Superior temporal gyrus (tissue), 1 donor: ENCODE data around the gene AHDC1.
"Not testable (repeated sequence)": the region's sequence is repeated elsewhere in the genome, so short reads cannot be mapped to it uniquely, and the experiment has no call there.

Source experiments
- DNase-seq: peaks from one replicate; pipeline ENCODE4 v3.0.0-alpha.2; 2016; ENCODE audit errors: extremely low spot score

Gene AHDC1

GRCh38 chr1:27603681-27604578 lies at the start of gene AHDC1:
TSS of gene AHDC1 (minus strand) at chr1:27604144. CDS start at chr1:27552115, 52,029 bp downstream.
- peak; percentile 82 for DNase-seq

DNA sequence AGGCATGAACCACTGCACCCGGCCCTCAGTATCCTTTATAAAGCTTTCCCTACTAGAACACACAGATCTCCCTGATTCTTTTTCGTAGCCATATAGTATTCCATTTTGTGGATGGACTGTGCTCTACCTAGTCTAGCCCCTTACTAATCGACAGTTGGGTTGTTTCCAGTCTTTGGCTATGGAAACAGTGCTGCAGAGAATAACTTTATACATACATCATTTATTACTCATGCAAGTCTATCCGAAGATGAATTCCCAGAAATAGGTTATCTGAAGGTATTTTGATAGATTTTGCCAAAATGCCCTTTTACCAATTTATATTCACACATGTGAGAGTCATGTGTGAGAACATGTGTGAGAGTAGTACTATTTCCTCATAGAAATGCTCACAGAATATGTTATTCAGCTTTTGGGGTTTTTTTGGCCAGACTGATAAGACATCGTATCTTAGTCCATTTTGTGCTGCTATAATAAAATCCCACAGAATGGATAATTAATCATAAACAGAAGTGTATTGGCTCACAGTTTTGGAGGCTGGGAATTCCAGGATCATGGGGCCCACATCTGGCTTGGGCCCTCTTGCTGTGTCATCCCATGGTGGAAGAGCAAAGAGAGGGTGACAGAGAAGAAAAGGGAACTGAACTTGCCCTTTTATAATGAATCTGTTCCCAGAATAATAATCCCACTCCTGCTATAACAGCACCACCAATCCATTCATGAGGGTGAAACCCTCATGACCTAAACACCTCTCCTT lies 48.3 kb upstream of the AHDC1 start:
- DNase-seq, result no peak

DNA sequence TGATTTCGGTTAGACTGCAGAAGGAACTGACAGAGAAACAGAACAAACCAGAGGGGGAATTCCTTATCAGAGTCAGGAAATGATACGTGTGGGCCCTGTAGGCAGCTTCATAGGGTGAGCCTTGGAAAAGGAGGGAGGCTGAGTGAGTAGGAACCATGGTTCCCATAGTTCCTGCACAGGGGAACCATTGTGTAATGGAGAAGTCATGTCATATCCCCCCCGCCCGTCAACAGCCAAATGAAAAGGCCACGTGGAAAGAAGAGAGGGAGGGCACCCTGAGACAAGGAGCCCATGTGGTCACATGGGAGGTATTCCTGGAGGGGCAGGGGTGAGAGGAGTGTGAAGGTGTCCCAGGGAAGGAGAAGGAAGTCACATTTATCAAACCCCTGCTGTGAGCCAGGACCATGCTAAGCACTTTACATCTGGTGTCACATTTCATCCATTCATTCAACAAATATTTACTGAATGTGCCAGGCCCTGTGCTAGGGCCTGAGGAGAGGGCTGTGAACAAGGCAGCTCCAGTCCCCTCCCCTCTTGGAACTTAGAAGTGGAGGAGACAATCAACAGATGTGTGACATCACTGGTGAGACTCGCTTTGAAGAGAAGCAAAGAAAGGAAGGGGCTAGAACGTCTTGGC lies 46.7 kb upstream of the AHDC1 start:
- no peak for DNase-seq

DNA sequence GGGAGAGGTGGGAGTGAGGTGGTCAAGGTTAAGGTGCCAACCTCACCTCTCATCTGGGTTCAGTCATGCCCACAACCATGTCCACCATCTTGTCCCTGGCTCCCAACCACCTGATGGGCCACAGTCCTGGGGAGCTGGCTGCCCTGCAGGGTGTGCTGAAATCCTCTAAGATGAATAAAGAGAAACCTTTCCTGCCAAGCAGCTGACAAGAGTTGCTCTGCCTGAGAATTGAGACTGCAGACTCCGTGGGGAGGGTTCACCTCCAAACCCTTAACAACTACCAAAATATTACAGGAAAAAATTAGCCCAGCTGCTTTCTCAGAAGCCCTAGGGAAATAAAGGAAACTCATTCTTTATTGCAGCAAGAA lies 46.2 kb upstream of the AHDC1 start:
- no peak for DNase-seq

DNA sequence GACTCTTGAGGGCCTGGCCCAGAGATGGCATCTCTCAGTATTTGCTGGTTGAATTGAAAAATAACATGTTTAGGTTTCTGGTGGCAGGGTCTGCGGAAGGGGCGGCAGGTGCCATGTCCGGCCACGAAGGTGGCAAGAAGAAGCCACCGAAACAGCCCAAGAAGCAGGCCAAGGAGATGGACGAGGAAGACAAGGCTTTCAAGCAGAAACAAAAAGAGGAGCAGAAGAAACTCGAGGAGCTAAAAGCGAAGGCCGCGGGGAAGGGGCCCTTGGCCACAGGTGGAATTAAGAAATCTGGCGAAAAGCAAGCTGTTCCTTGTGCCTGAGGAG lies 45.3 kb upstream of the AHDC1 start:
- DNase-seq, result no peak

GRCh38 chr1:27648602-27649305 lies 44.8 kb upstream of the AHDC1 start:
- DNase-seq, result no peak

DNA sequence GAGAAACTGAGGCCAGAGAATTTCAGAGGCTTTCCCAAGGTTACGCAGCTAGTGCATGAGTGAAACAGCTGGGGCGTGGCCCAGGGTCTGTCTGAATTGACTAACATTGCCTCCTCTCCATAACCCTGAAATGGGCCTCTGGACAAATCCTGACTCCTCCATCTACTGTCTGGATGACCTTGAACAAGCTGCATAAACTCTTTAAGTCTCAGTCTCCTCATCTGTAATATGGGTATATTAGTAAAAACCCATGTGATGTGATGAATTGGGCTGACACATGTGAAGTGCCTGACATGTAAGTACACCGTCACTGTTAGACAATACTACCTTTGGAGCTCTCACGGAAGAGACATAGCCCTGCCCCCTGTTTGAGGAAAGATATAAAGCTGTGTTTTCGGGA lies 43.4 kb upstream of the AHDC1 start:
- DNase-seq, result no peak

- no peak for DNase-seq
Observed at GRCh38 chr1:27646676-27647075, 42.7 kb upstream of the AHDC1 start.

- DNase-seq, result no peak
Observed at GRCh38 chr1:27645071-27645415, 41.1 kb upstream of the AHDC1 start.

GRCh38 chr1:27644369-27645070 lies 40.6 kb upstream of the AHDC1 start:
- DNase-seq, result no peak

- DNase-seq, result no peak
Observed at GRCh38 chr1:27643600-27644368, 39.8 kb upstream of the AHDC1 start.

DNA sequence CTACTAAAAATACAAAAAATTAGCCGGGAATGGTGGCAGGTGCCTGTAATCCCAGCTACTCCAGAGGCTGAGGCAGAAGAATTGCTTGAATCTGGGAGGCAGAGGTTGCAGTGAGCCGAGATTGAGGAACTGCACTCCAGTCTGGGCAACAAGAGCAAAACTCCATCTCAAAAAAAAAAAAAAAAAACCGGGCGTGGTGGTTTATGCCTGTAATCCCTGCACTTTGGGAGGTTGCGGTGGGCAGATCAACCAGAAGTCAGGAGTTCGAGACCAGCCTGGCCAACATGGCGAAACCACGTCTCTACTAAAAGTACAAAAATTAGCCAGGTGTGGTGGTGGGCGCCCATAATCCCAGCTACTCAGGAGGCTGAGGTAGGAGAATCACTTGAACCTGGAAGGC lies 36.6 kb upstream of the AHDC1 start:
- DNase-seq, result not testable (repeated sequence)

DNA sequence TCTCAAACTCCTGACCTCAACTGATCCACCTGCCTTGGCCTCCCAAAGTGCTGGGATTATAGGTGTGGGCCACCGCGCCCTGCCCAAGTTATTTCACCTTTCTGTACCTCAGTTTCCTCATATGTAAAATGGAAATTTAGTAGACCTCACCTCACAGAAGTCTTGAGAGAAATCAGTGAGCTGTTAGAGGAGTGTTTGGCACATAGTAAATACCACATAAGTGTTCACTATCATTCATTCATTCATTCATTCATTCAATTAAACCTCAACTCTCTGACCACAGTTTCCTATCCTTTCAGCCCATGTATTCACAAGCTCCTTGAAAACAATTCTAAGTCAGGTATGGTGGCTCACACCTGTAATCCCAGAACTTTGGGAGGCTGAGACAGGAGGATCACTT lies 34.9 kb upstream of the AHDC1 start:
- no peak for DNase-seq

- no peak for DNase-seq
Observed at GRCh38 chr1:27638047-27638734, 34.2 kb upstream of the AHDC1 start.

DNA sequence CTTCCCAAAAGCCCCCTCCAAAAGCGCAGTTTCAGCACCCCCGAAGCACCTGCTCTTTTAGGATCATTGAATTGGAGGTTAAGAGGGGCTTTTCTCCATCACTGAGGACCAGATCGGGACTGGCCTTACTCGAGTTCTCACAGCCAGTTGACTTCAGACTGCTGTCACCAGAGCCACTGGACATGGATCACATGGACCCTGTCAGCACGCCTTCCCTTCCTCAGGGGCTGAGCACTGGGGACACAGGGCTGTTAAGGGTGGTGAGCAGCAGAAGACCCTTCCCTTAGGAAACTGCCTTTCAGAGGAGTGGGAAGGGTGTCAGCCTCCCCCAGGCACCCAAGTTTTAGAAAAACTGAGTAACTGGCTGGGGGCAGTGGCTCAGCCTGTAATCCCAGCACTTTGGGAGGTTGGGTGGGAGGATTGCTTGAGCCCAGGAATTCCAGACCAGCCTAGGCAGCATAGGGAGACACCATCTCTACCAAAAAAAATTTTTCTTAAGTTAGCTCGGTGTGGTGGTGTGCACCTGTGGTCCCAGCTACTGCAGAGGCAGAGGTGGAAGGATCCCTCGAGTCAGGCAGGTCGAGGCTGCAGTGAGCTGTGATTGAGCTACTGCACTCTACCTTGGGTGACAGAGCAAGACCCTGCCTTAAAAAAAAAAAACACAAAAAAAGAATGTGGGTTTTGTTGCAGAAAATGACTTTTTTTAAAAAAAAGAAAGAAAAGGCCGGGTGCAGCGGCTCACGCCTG lies 31.6 kb upstream of the AHDC1 start:
- DNase-seq, result no peak

DNA sequence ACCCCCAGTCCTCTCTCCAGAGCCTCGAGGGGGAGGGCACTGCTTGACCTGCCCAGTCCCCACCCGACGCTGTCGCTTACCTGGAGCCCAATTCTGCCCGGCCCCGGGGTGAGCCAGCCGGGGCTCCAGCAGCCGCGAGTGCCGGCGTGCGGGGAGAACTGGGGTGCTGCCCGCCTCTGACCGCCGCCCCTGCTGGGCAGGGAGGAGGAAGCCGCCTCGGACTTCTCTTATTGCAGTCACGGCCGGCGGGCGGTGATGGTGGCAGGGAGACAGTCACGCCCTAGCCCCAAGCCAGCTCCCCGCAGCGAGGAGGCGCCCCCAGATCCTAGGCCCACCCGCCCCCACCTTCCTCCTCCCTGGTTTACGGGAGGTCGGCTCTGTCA lies 31.0 kb upstream of the AHDC1 start, which contains the start of gene FGR:
Gene FGR (minus strand): TSS at position 201 of the 383 bp plus-strand sequence. CDS start 11,269 bp downstream, outside the sequence.
- DNase-seq, result no peak

DNA sequence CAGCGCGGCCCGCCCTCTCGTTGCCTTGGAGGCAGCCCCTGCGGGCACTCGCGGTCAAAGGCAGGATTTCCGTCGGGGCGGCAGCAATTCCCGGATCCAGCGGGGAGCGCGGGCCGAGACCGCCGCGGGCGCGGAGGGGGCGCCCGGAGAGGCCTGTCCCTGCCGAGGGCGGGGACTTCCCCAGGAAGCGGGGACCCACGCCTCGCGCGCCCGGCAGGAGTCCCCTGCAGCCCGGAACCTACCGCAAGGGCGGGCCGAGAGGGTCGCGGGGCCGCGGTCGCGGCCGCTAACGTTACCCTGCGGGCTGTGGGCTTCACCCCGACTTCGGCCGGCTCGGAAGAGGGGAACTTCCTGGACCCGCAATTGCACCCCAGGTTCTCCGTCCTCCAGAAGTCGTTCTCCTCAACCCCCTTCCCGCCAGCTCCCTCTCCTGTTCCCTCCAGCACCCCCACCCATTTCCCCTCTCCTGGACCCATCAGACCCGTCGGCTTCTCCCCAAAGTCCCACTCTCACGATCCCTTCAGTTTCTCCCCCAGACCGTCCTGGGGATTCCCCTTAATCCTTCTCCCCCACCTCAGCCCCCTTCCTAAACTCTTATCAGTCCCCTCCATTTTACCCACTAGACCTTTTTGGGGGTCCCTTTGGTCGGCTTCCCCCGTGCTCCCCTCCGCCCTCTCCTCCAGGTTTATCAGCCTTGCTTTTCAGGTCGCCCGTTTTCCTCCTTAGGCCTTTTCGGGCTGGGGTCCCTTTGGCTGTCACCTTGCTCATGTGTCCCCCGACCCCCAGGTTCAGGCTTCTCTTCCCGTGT lies 30.4 kb upstream of the AHDC1 start:
- no peak for DNase-seq

DNA sequence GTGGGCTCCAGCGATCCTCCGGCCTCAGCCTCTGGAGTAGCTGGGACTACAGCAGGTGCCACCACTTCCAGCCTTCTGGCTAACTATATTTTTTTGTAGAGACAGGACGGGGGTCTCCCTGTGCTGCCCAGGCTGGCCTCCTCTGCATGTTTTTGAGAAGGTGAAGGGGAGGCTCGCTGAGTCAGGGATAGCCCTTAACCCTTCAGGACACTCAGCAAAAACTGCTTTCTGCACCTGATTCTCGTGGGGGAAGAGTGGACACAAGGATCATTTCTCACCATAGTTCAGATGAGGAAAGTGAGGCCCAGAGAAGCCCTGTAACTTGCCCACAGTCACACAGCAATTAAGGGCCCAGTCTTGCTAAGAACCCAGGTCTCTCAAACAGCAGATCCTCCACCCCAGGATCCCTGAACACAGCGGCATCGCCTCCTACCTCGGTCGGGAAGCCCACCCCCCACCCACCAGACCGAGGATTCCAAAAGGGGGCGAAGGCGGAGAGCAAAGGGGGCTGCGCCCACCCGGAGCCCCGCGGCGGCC lies 29.8 kb upstream of the AHDC1 start:
- DNase-seq, result no peak
